ENCODE measurements around the gene SMAD4. TPM values are rescaled to one million over a fixed set of nuclear protein-coding genes. Genes with fewer than 3 reads are reported as not detected.

Gene SMAD4
- total RNA-seq, 1 experiment from 2014 or later, result 96.3 TPM

GRCh38 chr18:51123046-51123395 lies 93.0 kb downstream of the SMAD4 start (continued):
- no peak for TF ChIP-seq YY1 (IDR thresholded peaks at IDR 0.05; ENCODE audit: extremely low read depth, insufficient replicate concordance, low read depth, low read length)
- TF ChIP-seq POLR2A (IDR thresholded peaks at IDR 0.05; ENCODE audit: borderline replicate concordance, extremely low read depth, insufficient read depth, insufficient read length), result no peak
- no peak for TF ChIP-seq ZFX (IDR thresholded peaks at IDR 0.05)

GRCh38 chr18:51123481-51123880 lies 93.5 kb downstream of the SMAD4 start:
- ChIA-PET POLR2A (no interaction called here), CTCF (interaction anchor here (1.2 kb wide), 1 partner anchor 13 kb away, joined by 3 read pairs; no protein-coding TSS in a partner anchor), RAD21 (ENCODE audit: low non-redundant PET in 1 of 2, low total read pairs in 2 of 2, uncharacterized antibody in 2 of 2, unreplicated experiment in 2 of 2) (no interaction called here)
- Histone ChIP-seq H3K27ac (ENCODE audit: low read depth, low read length) (no peak overlapping the region), H3K36me3 (ENCODE audit: control insufficient read depth in 1 of 2, insufficient read depth in 2 of 2, low read length in 2 of 2) (no peaks in the 10 kb centered on the region), H3K4me3 (replicated peaks in 1 of 2; ENCODE audit: low read depth in 1 of 2, low read length in 2 of 2) (no peak overlapping the region), H3K4me2 (ENCODE audit: low read length) (no peak overlapping the region), H3K9me2 (ENCODE audit: insufficient read depth) (no peaks in the 10 kb centered on the region), H3K79me2 (ENCODE audit: insufficient read depth, low read length) (no peaks in the 10 kb centered on the region), H3K27me3 (ENCODE audit: insufficient read depth, low read length) (no peaks in the 10 kb centered on the region), H3K4me1 (ENCODE audit: control insufficient read depth in 1 of 2, insufficient read depth in 2 of 2, low read length in 2 of 2) (no peaks in the 10 kb centered on the region), H2AFZ (ENCODE audit: low read depth, low read length, poor library complexity, severe bottlenecking) (no peak overlapping the region), H3K9ac (ENCODE audit: low read length) (no peak overlapping the region), H3K9me3 (ENCODE audit: control insufficient read depth in 1 of 2, insufficient read depth in 1 of 2, low read depth in 1 of 2, low read length in 2 of 2) (no peaks in the 10 kb centered on the region), H4K20me1 (ENCODE audit: insufficient read depth) (no peaks in the 10 kb centered on the region)
- no peak for TF ChIP-seq SP1 (IDR thresholded peaks at IDR 0.05; ENCODE audit: low read depth)
- no peak for TF ChIP-seq ZBTB33 (IDR thresholded peaks at IDR 0.05; ENCODE audit: extremely low read depth, insufficient replicate concordance, low read length)
- TF ChIP-seq SIN3A (IDR thresholded peaks at IDR 0.05; ENCODE audit: low read depth), result no peak
- no peak for TF ChIP-seq POLR2AphosphoS5 (IDR thresholded peaks at IDR 0.05; ENCODE audit: low read depth, low read length)
- no peak for TF ChIP-seq POLR2A (IDR thresholded peaks at IDR 0.05; ENCODE audit: borderline replicate concordance, extremely low read depth, insufficient read depth, insufficient read length)
- TF ChIP-seq TCF7L2 (IDR thresholded peaks at IDR 0.05; ENCODE audit: borderline replicate concordance, extremely low read depth, insufficient read depth, insufficient read length), result no peak
- TF ChIP-seq EZH2phosphoT487 (IDR thresholded peaks at IDR 0.05; ENCODE audit: borderline replicate concordance), result no peak
- no peak for TF ChIP-seq YY1 (IDR thresholded peaks at IDR 0.05; ENCODE audit: extremely low read depth, insufficient replicate concordance, low read depth, low read length)
- TF ChIP-seq JUND (IDR thresholded peaks at IDR 0.05), result no peak
- TF ChIP-seq ELF1 (IDR thresholded peaks at IDR 0.05; ENCODE audit: borderline replicate concordance, low read depth), result no peak
- TF ChIP-seq CBX3 (IDR thresholded peaks at IDR 0.05; ENCODE audit: low read depth), result no peak
- TF ChIP-seq REST (IDR thresholded peaks at IDR 0.05; ENCODE audit: low read depth), result no peak
- TF ChIP-seq EGR1 (IDR thresholded peaks at IDR 0.05; ENCODE audit: low read depth), result no peak
- TF ChIP-seq ATF3 (IDR thresholded peaks at IDR 0.05), result no peak
- TF ChIP-seq ZNF274 (IDR thresholded peaks at IDR 0.05; ENCODE audit: low read depth, low read length), result no peak
- TF ChIP-seq SRF (IDR thresholded peaks at IDR 0.05; ENCODE audit: low read depth), result no peak
- TF ChIP-seq CEBPB (IDR thresholded peaks at IDR 0.05; ENCODE audit: low read depth), result no peak
- no TSS peak for BruUV-seq (replicated peaks)
- intact Hi-C loops (cut with micrococcal nuclease), result no loop called here
- ATAC-seq (no peak), DNase-seq (ENCODE audit: low read depth, low spot score) (no peak)

All from HCT116 (cell line).